ENCODE data around the gene PMF1.

PMF1 gene

GRCh38 chr1:156246241-156246780 lies 33.5 kb downstream of the PMF1 start:
- H3K4me3 ChIP-seq (replicated peaks; ENCODE audit: low read depth, low read length): no peak overlapping the region
- DNase-seq (ENCODE audit: extremely low read depth, low read depth): no peak
- no peak for TF ChIP-seq CTCF (IDR thresholded peaks at IDR 0.05; ENCODE audit: low read depth, low read length, missing control alignments)

- no peak for DNase-seq (ENCODE audit: extremely low read depth, low read depth)
Observed at GRCh38 chr1:156246781-156247459, 34.1 kb downstream of the PMF1 start.

GRCh38 chr1:156247460-156248322 lies 34.9 kb downstream of the PMF1 start, which contains the start of gene PAQR6:
TSS of gene PAQR6 (minus strand) at chr1:156248056. CDS start at chr1:156246731, 1,325 bp downstream.
- no peak within 1 kb of the TSS for H3K4me3 ChIP-seq (replicated peaks; ENCODE audit: low read depth, low read length)
- DNase-seq (ENCODE audit: extremely low read depth, low read depth): no peak
- no peak for TF ChIP-seq CTCF (IDR thresholded peaks at IDR 0.05; ENCODE audit: low read depth, low read length, missing control alignments)

More at GRCh38 chr1:156246781-156247459, 34.1 kb downstream of the PMF1 start:
- TF ChIP-seq CTCF (IDR thresholded peaks at IDR 0.05; ENCODE audit: low read depth, low read length, missing control alignments): no peak
- no peak overlapping the region for H3K4me3 ChIP-seq (replicated peaks; ENCODE audit: low read depth, low read length)

- TF ChIP-seq CTCF (IDR thresholded peaks at IDR 0.05; ENCODE audit: low read depth, low read length, missing control alignments): no peak
- DNase-seq (ENCODE audit: extremely low read depth, low read depth): no peak
- H3K4me3 ChIP-seq (replicated peaks; ENCODE audit: low read depth, low read length): no peak overlapping the region
Observed at GRCh38 chr1:156248323-156248683, 35.5 kb downstream of the PMF1 start.

GRCh38 chr1:156249593-156249992 lies 36.8 kb downstream of the PMF1 start:
- DNase-seq (ENCODE audit: extremely low read depth, low read depth): no peak
- TF ChIP-seq CTCF (IDR thresholded peaks at IDR 0.05; ENCODE audit: low read depth, low read length, missing control alignments): no peak
- no peak overlapping the region for H3K4me3 ChIP-seq (replicated peaks; ENCODE audit: low read depth, low read length)

GRCh38 chr1:156251527-156251926 lies 38.7 kb downstream of the PMF1 start:
- no peak for TF ChIP-seq CTCF (IDR thresholded peaks at IDR 0.05; ENCODE audit: low read depth, low read length, missing control alignments)
- H3K4me3 ChIP-seq (replicated peaks; ENCODE audit: low read depth, low read length): no peak overlapping the region
- DNase-seq (ENCODE audit: extremely low read depth, low read depth): no peak
